ES-I3 (cell line): ENCODE measurements around the gene VASN.

Experiments
- H3K36me3 ChIP-seq: 2 replicates; pipeline ENCODE4 v1.6.1; 2013; ENCODE audit warnings: mild to moderate bottlenecking, low read length, control low read depth, moderate library complexity; ENCODE audit not compliant: insufficient read depth
- H3K4me1 ChIP-seq: 2 replicates; pipeline ENCODE4 v1.6.1; 2013; ENCODE audit warnings: mild to moderate bottlenecking, control low read depth, low read length; ENCODE audit not compliant: insufficient read depth
- H3K9ac ChIP-seq: 2 replicates; pipeline ENCODE4 v1.6.1; 2013; ENCODE audit warnings: low read depth, mild to moderate bottlenecking, low read length, moderate library complexity
- H3K9me3 ChIP-seq: 2 replicates; pipeline ENCODE4 v1.6.1; 2013; ENCODE audit warnings: mild to moderate bottlenecking, low read length, moderate library complexity; ENCODE audit not compliant: control insufficient read depth, insufficient read depth

VASN gene

GRCh38 chr16:4371357-4372000, at the start of gene VASN:
VASN (plus strand) TSS chr16:4371848; CDS start chr16:4380878, 9,030 bp downstream.
- peaks cover 31% of the 10 kb centered on the region for H3K4me1 ChIP-seq
- no peaks in the 10 kb centered on the region for H3K36me3 ChIP-seq
- peak within 1 kb of the TSS; percentile 57; the same call in 1 of the 2 replicates for H3K9ac ChIP-seq
- no peaks in the 10 kb centered on the region for H3K9me3 ChIP-seq

- no peaks in the 10 kb centered on the region for H3K9me3 ChIP-seq
- no peak overlapping the region for H3K9ac ChIP-seq
- no peaks in the 10 kb centered on the region for H3K36me3 ChIP-seq
- peaks cover 55% of the 10 kb centered on the region for H3K4me1 ChIP-seq
These were observed 49.3 kb upstream of the VASN start for GRCh38 chr16:4322121-4323052.

- Histone ChIP-seq H3K9ac (no peak overlapping the region), H3K36me3 (no peaks in the 10 kb centered on the region), H3K4me1 (peaks cover 47% of the 10 kb centered on the region), H3K9me3 (no peaks in the 10 kb centered on the region)
These were observed 48.4 kb upstream of the VASN start for GRCh38 chr16:4323071-4323844.

- Histone ChIP-seq H3K9ac (no peak overlapping the region), H3K4me1 (peaks cover 47% of the 10 kb centered on the region)
These were observed 47.7 kb upstream of the VASN start for GRCh38 chr16:4323845-4324488.

DNA sequence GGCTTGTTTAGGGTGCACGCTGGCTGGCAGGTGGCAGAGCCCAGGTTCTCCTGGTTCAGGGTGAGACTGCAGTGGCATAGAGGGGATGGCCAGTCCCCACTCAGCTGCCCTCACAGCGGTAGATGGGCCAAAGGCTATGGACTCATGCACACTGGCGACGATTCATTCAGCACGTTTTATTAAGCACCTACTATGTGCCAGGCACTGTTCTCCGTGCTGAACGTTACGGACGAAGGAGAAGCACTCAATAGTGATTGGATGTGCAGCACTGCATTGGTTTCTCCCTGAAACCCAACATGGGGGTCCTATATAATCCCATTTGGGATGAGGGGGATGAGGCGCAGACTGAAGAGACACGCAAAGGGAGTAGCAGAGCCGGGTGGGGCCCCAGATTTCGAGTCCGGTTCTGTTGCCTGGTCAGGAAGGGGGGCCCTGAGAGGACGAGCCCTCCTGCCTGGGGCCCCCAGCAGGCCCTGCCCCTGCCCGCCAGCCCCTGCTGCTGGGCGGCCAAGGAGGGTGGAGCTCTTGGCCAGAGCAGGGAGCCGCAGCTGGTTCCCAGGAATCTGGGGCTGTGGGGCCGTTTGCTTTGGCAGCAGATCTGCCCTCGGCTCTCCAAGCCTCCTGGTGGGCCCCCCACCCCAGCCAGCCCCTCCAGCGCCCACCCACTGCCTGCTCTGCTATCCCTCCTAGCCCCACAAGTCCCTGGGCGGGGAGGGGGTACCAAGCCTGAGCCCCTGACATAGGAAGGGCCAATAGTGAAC, 47.0 kb upstream of the VASN start:
- Histone ChIP-seq H3K4me1 (peaks cover 44% of the 10 kb centered on the region), H3K9ac (no peak overlapping the region), H3K9me3 (no peaks in the 10 kb centered on the region), H3K36me3 (no peaks in the 10 kb centered on the region)

More at GRCh38 chr16:4323845-4324488, 47.7 kb upstream of the VASN start:
- H3K36me3 ChIP-seq: no peaks in the 10 kb centered on the region
- H3K9me3 ChIP-seq: no peaks in the 10 kb centered on the region

- Histone ChIP-seq H3K36me3 (no peaks in the 10 kb centered on the region), H3K9ac (no peak overlapping the region), H3K4me1 (peaks cover 38% of the 10 kb centered on the region), H3K9me3 (no peaks in the 10 kb centered on the region)
These were observed 46.3 kb upstream of the VASN start for GRCh38 chr16:4325253-4325758.

DNA sequence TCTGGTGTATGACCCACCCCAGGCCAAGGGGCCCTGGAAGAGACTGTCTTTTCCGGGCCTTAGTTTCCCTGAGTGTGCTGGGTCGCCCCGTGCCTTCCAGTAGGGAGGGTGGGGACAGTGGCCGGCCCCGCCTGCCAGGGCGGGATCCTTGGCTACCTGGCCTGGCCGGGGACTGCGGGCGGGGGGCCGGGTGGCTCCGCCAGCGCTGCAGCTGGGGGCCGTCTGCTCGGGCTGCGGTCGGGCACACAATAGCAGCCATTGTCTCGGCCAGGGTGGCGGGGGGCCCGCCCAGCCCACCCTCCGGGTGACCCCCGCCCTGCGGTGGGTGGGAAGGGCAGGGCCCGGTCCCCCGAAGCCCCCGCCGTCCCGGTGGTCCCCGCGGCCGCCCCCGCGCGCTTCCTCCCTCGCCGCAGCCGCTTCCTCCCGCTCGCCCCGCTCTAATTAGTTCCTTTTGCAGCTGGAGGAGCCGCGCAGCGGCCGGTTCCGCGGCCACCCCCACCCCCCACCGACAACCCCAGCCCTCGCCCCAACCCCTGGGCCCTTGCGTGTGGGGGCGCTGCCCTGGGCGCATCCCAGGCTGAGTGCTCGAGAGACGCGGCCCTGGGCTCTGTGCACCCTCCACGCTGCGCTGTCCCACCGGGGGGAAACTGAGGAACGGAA, 44.1 kb upstream of the VASN start:
- Histone ChIP-seq H3K4me1 (peaks cover 35% of the 10 kb centered on the region), H3K9me3 (no peaks in the 10 kb centered on the region), H3K36me3 (no peaks in the 10 kb centered on the region), H3K9ac (peak overlapping the region; percentile 46; the same call in 1 of the 2 replicates)

GRCh38 chr16:4328046-4328781, 43.4 kb upstream of the VASN start:
- Histone ChIP-seq H3K9me3 (no peaks in the 10 kb centered on the region), H3K9ac (peak overlapping the region; percentile 46), H3K36me3 (no peaks in the 10 kb centered on the region), H3K4me1 (peaks cover 31% of the 10 kb centered on the region)

- no peaks in the 10 kb centered on the region for H3K36me3 ChIP-seq
- peaks cover 23% of the 10 kb centered on the region for H3K4me1 ChIP-seq
- H3K9ac ChIP-seq: peak overlapping the region; percentile 46; the same call in 1 of the 2 replicates
- no peaks in the 10 kb centered on the region for H3K9me3 ChIP-seq
These were observed 42.6 kb upstream of the VASN start for GRCh38 chr16:4328782-4329775.

GRCh38 chr16:4330277-4330874, 41.3 kb upstream of the VASN start:
- no peaks in the 10 kb centered on the region for H3K9me3 ChIP-seq
- no peak overlapping the region for H3K9ac ChIP-seq
- H3K36me3 ChIP-seq: peaks cover under 1% of the 10 kb centered on the region; the same call in 1 of the 2 replicates
- H3K4me1 ChIP-seq: peaks cover 17% of the 10 kb centered on the region; the same call in 1 of the 2 replicates

GRCh38 chr16:4332083-4332482, 39.6 kb upstream of the VASN start:
- H3K9ac ChIP-seq: no peak overlapping the region
- H3K4me1 ChIP-seq: peaks cover 12% of the 10 kb centered on the region; the same call in 1 of the 2 replicates

More at GRCh38 chr16:4332083-4332482, 39.6 kb upstream of the VASN start:
- peaks cover 5% of the 10 kb centered on the region; the same call in 1 of the 2 replicates for H3K36me3 ChIP-seq
- H3K9me3 ChIP-seq: no peaks in the 10 kb centered on the region
